ENCODE results near the gene MOB1B.

MOB1B gene

DNA sequence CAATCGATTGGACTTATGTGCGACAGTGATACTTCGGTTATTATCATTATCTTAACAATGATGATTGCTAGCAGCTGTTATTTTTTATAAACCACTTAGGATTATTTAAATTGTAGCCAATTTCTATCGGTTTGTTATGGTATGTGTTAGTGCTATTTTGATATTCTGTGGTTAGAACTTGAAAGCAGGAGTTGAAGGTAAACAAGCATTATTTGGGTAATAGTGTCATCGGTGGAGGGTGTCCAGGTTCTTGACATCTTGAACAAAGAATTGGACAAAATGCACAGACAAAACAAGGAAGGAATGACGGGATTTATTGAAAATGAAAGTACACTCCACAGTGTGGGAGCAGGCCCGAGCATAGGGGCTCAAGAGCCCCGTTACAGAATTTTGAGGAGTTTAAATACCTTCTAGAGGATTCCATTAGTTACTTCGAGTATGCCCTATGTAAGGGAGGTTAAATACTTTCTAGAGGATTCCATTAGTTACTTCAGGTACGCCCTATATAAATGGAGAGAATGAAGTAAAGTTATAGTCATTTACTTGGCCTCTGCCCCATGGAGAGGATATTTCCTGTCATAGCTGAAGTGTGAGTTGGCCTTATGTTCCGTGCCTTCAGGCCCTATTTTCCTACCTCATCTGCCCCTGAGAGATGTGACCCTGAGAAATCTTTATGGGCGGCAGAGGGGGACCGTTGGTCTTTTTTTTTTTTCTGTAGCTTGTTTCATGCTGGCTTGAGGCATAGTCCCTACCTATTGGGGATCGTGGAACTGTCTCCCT is 13.1 kb downstream of the MOB1B start:
- DNase-seq, result no peak

DNA sequence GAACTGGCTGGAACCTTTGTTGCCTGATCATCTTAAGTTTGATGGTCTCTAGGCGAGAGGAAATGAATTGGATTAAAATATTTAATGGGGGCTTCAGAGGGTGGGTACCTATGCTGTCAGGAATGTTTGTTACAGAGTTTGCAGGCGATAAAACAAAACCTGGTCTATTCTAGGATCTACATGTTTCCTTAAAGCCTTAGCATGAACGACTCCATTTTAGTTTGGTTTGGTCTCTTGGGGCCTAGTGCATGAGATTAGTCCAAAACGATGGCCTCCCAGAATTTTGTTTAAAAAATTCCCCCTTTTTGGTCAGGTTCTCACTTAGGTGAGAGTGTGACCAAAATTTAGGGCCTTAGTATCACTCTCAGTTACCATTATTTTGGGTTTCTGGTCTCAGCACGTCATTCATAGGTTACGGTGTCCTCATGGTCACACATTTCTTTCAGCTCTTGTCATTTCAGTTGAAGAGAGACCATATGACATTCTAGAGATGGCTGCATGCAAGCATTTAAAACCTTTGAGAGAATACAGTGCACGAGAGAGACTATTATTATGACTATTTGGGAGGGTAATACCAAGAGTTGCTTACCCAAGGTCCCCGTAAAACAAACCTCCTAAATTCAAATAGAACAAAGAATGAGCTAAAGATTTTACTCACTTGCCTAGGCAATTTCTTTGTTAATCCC is 13.8 kb downstream of the MOB1B start:
- DNase-seq, result no peak

DNA sequence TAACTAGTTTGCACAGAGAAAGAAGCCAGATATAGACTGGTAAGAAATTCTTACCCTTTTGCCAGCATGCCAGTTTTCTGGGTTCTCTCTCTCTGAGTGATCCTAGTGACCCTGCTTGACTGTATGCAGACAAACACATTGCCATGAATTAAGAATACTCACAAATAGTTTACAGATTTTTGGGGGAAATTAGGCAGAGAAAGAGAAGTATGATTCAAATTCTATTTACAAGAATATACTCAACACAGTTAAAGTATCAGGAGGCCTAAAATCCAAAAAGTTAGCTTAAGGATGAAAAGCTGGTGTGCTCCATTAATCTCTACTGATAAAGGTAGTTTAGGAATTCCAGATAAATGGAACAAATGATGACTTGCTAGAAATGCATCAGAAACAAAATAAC is 18.4 kb downstream of the MOB1B start:
- no peak for DNase-seq

DNA sequence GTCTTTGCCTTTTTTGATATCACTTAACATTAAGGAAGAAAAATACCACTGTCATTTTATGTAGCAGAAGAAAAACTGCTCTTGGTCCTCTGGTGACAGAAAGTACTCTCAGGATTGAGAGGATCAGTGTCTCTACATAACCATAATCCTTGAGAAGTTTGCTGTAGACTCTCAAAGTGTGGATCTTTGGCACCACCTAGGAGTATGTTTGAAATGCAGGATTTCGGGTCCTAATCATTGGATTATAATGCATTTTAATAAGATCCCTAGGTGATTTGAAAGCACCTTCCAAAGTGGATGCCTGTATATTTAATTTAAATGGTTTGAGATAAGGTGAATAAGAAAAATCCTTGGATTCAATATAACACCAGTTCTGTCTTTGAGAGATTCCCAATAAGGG is 23.2 kb downstream of the MOB1B start:
- no peak for DNase-seq

DNA sequence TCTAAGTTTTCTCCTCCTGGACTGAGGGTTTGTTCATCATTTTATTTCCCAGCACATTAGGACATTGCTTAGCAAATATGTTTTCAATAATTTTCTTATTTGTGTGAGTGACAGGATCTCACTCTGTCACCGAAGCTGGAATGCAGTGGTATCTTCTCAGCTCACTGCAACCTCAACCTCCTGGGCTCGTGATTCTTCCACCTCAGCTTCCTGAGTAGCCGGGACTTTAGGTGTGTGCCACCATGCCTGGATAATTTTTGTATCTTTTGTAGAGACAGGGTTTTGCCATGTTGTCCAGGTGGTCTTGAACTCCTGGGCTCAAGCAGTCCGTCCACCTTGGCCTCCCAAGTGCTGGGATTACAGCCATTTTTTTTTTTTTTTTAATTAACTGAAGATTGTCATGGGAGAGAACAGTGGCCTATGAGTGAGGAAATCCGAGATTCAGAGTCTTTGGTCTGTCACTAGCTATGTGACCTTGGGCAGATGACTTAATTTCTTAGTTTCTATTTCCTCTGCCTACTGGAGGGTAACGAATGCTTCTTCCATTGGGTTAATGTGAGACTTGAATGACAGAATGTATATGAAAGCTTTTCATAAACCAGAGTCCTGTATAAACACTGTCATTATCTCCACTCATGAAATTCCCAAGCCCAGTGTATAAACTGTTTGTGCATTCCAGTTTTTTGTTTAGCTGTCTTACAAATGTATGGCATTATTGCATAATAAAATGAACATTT is 23.9 kb downstream of the MOB1B start:
- DNase-seq, result no peak

DNA sequence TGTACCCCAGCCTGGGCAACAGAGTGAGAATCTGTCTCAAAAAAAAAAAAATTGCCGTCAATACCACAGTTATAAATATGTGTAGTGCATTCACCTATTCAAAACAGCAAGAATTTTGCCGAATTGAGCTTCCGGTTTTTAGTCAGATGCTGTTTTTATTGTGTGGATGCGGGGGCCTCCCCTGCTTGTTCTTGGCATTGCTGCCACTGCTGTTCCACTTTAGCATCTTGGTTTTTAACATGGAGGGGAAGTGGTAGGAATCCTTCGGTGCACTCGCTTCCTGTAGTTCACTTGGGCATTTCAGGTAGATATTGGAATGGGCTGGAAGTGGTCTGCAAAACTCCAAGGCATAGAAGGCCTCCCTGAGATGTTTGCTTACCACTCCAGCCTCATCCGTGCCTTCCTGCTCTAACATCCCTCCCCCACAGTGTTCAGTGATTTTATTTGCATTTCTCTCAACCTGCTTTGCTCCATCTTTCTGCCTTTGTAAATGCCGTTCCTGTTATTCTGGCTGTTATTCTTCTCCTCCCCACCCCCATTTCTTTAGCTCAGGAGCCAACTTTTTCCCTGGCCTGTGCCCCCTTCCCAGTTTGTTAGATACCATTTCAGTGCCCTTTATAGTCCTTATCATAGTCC is 25.5 kb downstream of the MOB1B start:
- DNase-seq, result no peak

DNA sequence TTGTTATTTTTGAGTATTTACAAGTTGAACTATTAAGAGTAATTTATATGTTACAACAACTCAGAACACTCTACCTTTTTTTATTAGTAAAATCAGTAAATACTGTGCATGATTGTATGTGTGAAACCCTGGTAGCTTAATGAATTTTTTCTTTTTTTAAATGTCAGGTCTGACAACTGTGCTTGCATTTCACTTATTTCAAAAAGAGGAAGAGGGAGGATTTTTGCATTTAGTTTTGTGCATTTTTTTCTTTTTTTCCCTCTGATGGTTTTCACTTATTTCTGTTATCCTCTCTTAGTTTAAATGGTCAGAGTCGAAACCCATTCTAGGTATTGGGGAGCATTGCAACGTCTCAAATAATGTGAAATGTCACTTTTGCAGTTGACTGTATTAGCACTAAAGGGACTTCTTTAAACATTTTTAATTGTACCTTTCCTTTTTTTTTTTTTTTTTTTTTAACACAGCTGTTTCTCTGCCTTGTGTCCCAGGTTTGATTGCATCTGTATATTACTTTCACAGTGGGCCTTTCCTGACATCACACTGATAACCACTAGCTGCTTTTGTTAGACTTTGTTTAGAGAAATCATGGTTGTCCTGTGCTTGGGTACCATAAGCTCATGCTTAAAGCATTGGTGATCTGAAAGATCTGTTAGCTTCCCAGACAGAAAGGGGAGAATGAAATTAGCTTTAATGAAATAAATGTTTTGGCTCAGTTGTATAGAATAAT is 28.5 kb downstream of the MOB1B start:
- DNase-seq, result no peak

DNA sequence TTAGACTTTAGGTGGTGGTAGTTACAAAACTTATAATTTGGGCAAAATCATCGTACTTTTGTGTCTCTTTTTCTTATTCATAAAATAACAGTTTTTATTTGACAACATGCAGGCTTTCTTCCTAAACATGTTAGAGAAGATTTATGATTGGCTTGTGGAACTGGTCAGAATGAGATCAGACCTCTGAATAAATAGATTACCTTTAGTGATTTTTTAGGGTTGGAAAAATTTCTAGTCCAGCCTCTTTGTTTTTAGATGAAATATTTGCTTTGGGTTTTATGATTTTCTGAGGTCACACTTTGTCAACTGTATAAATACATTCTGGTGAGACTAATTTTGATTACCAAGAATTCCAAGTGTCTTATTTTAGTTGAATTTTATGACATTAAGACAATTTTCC is 29.2 kb downstream of the MOB1B start:
- DNase-seq, result no peak

DNA sequence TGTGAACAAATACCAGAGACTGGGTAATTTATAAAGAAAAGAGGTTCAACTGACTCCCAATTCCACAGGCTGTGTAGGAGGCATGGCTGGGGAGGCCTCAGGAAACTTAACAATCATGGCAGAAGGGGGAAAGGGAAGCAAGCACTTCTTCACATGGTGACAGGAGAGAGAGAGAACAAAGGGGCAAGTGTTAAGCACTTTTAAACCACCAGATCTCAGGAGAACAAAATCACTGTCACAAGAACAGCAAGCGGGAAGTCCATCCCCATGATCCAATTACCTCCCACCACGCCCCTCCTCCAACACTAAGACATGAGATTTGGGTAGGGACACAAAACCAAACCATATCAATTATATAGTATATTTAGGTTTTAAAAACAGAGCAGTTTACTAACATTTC is 30.8 kb downstream of the MOB1B start:
- no peak for DNase-seq

DNA sequence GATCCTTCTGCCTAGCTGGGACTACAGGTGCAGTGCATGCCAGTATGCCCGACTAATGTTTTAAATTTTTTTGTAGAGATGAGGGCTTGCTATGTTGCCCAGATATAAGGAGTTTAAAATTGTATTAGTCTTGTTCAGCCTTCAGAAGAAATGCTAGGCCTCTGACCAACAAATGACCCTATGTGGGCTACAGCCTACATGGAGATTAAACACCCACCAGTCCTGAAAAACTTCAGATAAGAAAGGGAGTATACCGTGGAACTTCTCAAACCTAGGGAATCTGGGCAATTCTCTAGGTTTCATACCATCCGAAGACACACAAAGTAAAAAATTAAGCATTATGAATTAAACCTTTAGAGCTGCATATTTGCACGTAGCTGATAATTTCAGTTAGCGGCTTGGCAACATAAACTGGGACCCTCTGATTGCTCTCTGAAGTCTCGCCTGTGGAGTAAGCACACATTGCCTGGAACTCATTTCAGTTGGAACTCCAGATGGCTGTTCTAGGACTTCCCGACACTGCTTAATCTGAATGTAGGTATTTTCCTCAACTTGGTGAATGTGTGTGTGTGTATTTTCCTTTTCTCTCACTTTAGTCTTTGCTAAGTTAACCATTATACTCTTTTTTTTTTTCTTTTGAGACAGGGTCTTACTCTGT is 33.0 kb downstream of the MOB1B start:
- no peak for DNase-seq

DNA sequence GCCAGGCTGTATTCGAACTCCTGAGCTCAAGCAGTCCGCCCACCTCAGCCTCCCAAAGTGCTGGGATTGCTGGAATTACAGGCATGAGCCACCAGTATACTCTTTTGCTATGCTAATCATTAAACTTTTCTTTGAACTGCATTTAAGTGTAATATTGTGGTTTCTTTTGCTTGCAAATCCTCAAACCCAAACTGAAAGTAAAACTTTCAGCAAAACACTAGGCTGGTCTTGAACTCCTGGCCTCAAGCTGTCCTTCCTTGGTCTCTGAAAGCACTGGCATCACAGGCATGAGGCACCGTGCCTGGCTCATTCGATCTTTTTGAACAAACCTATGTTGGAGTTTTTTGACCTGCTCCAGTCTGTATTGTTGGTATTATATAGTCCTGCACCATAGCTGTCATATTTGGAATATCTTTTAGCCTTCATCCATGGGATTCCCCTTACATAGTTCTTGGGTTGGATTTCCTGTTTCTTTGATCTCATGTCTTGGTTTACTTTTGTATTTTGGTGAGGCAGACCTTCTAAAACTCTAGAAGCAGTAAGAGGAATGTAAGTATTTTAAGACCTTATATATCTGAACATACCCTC is 34.1 kb downstream of the MOB1B start:
- DNase-seq, result no peak

DNA sequence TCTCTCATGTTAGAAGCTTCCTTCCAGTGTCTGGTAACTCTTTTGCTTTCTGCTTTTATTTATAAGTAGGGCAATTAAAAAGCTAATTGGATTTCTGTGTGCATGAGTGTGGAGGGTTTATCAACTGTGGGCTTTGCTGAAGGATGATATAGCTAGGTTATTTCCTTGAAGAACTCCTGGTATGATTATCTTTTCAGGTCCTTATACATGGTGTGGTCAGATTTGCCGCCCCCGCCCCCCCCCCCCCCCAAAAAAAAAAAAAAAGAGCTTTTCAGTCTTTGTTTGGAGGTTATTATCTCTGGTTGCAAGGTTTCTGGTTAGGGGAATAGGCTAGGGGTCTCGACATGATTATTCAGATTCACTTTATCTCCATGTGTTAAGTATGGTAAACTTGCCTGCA is 35.9 kb downstream of the MOB1B start:
- DNase-seq, result no peak

DNA sequence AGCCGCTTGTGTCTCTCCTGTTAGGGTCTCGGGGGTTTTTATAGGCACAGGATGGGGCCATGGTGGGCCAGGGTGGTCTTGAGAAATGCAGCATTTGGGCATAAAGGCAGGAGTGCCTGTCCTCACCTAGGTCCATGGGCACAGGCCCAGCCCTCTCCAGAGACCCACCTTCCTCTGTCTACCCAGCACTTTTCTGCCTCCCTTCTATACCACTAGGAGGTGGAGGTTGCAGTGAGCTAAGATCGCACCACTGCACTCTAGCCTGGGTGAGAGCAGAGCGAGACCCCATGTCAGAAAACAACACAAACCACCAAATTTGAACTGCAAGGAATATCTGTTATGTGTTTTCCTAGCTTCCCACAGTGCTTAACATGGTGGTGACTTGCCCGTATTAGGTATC is 38.0 kb downstream of the MOB1B start:
- DNase-seq, result no peak

DNA sequence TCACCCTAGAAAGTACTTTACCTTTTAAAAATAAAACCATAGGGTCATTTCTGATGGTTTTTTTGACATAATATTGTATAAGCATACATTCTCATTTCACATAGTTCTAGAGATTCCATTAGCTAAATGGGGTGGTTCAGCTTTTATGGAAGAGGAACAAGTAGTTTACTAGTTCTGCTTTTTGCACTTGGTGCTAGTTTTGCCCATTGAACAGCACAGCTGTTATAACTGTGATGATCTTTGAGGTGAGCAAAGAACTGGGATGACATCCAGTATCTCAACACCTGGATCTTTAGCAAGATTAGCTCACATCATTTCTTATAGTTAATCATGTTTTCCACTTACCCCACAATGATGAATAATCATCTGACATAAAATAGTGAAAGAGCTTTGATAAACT is 40.9 kb downstream of the MOB1B start:
- DNase-seq, result no peak

DNA sequence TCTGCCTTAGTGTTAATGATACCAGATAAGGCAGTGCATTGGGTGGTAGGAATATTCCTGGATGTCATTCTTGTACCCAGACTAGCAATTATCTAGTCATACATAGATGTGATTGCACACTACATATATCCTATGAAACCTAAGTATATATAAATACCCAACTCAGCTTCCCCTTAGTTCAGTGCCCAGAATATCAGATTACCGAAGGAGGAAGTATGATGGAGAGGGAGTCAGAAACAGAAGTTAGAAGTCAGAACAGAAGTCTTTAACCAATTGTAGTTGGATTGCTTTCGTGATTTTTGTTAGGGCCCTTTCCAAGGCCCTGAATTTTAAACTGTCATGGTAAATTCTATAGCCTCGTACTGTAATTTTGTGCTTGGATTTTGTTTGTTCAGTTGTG is 42.9 kb downstream of the MOB1B start:
- DNase-seq, result no peak

DNA sequence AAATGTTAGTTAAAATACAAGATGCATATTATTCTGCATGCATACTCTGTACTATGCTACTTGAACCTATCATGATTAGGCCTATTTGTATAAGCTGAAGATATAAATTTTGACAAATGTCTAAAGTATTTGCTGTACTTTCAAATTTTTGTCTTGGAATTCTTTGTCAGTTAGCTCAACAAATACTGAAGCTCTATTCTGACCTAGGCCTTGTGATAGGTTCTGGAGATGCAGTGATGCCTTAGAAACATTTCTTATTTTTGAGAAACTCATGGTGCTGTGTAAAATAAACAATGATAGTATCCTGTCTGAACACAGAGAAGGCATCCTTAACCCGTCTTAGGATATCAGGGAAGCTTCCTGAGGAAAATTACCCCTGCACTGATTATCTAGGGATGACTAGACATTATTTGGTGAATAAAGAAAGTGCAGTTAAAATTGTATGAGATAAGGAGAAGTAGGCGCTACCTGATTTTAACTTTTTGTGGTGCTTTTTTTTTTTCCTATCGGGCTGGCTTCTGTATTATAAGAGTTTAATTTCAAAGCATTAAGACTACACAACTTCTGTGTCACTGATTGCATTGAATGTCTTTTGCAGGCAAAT is 43.4 kb downstream of the MOB1B start:
- no peak for DNase-seq

DNA sequence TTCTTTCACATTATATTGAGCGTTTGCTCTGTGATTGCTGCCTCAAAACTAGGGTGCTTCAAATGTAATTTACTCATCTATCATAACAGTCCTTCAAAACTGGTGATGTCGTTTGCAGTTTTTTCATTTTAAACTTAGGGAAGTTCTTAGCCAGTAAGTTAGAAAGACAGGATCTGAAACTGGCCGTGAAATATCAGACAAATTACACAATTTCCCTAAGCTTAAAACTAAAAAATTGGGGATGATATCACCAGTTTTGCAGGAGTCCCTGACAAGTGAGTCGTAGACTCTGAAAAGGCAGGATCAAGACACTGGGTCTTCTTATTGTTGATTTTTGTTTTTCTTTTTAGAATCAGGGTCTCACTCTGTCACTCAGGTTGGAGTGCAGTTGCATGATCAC is 44.8 kb downstream of the MOB1B start:
- no peak for DNase-seq

DNA sequence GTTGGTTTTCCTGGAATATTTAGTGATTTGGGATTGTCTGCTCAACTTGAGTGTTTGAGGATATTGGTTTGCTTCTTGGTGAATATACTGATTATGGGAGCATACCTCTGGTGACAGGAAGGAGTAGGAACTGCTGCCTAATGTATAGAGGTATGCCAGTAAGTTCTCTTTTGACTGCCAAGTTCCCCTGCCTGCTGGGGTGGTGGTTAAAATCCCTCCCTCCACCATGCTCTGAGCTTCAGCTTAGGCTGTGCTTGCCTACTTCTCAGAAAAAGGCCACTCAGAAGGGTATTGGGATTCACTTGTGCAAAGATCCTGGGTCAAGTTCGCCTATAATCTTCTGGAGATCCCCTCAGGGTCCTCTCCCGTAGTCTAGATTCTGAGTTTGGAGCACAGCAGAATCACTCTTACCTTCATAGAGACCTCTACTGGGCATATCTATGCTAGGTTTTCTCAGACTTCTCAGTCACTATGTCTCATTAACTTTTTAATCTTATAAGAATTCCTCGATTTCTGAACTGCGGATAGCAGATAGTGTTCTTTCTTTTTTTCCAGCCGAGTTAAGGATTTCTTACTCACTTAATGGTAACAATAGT is 46.6 kb downstream of the MOB1B start:
- DNase-seq, result no peak

DNA sequence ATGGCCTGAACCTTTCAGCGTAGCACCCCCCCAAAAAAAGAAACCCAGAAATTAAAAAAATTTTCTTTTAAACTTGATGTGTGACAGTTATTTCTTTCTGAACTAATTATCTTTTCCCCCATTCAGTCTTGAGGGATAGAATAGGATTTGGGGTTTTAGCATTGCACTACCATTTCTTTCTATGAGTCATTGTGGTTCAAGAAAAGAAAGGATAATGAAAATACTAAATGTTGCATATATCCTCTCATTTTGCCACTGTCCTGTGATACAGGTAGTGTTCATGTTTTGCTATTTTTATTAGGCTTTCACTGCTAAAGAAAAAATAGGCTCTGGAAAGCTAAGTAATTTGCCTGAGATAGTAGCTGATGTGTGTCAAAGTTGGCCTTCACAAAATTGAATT is 51.9 kb downstream of the MOB1B start:
- no peak for DNase-seq

DNA sequence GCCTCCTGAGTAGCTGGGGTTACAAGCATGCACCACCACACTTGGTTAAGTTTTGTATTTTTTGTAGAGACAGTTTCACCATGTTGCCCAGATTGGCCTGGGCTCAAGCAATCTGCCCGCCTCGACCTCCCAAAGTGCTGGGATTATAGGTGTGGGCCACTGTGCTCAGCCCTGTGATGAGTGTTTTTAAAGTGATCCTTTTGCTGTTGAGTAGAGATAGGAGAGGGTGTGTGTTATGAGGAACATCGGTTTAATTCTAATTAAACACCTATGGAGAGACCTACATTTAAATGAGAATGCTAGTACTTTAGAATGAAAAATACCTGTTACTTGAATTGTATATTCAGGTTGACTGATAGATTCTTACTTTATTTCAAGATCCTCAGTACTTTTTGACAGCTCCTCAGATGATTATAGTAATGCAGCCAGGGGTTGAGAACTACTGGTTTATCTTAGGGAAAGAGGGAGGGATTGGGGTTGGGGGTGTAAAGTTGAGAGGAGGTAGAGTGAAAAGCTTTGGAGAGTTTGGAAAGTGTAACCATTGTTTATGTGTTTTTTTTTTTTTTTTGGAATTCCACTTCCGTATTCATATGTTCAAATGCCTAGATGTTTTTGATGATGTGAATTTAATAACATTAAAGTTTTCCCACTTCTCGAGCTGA is 54.5 kb downstream of the MOB1B start:
- no peak for DNase-seq

DNA sequence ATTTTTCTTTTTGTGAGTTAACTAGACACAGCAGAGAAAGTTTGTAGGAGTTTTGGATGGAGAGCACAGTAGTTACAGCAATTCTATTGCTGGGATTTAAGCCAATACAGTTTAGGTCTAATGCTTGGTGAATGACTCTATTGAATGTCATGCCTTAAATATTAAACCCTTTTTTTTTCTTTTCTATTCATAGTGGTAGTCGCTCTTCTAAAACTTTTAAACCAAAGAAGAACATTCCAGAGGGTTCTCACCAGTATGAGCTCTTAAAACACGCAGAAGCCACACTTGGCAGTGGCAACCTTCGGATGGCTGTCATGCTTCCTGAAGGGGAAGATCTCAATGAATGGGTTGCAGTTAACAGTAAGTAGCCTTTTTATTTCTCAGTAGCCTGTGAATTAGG is 56.5 kb downstream of the MOB1B start:
- no peak for DNase-seq

All from NCI-H1930 (cell line).